Measurements from ENCODE around the gene CCDC63.

CCDC63 gene

GRCh38 chr12:110880651-110881050, 33.9 kb downstream of the CCDC63 start:
- no peak for DNase-seq (ENCODE audit: low read depth in 4 of 4, low spot score in 1 of 4)

GRCh38 chr12:110883251-110883650, 36.5 kb downstream of the CCDC63 start:
- no peak for DNase-seq (ENCODE audit: low read depth in 4 of 4, low spot score in 1 of 4)

- no peak for DNase-seq (ENCODE audit: low read depth in 4 of 4, low spot score in 1 of 4)
Observed at GRCh38 chr12:110885152-110885840, 38.5 kb downstream of the CCDC63 start.

GRCh38 chr12:110888256-110888991, 41.6 kb downstream of the CCDC63 start:
- DNase-seq (ENCODE audit: low read depth in 4 of 4, low spot score in 1 of 4): no peak

GRCh38 chr12:110889361-110889760, 42.6 kb downstream of the CCDC63 start:
- no peak for DNase-seq (ENCODE audit: low read depth in 4 of 4, low spot score in 1 of 4)

- no peak for DNase-seq (ENCODE audit: low read depth in 4 of 4, low spot score in 1 of 4)
Observed at GRCh38 chr12:110893956-110894355, 47.2 kb downstream of the CCDC63 start.

GRCh38 chr12:110896559-110896958, 49.8 kb downstream of the CCDC63 start:
- no peak for DNase-seq (ENCODE audit: low read depth in 4 of 4, low spot score in 1 of 4)

- no peak for DNase-seq (ENCODE audit: low read depth in 4 of 4, low spot score in 1 of 4)
Observed at GRCh38 chr12:110901401-110901800, 54.6 kb downstream of the CCDC63 start.

- no peak for DNase-seq (ENCODE audit: low read depth in 4 of 4, low spot score in 1 of 4)
Observed at GRCh38 chr12:110903511-110903910, 56.7 kb downstream of the CCDC63 start.

GRCh38 chr12:110906083-110906482, 59.3 kb downstream of the CCDC63 start:
- no peak for DNase-seq (ENCODE audit: low read depth in 4 of 4, low spot score in 1 of 4)

- no peak for DNase-seq (ENCODE audit: low read depth in 4 of 4, low spot score in 1 of 4)
Observed at GRCh38 chr12:110906516-110906915, 59.7 kb downstream of the CCDC63 start.

- DNase-seq (ENCODE audit: low read depth in 4 of 4, low spot score in 1 of 4): no peak
Observed at GRCh38 chr12:110906985-110907384, 60.2 kb downstream of the CCDC63 start.

GRCh38 chr12:110907583-110907982, 60.8 kb downstream of the CCDC63 start:
- no peak for DNase-seq (ENCODE audit: low read depth in 4 of 4, low spot score in 1 of 4)

- no peak for DNase-seq (ENCODE audit: low read depth in 4 of 4, low spot score in 1 of 4)
Observed at GRCh38 chr12:110908377-110909152, 61.8 kb downstream of the CCDC63 start.

- DNase-seq (ENCODE audit: low read depth in 4 of 4, low spot score in 1 of 4): no peak
Observed at GRCh38 chr12:110912263-110912662, 65.5 kb downstream of the CCDC63 start.

- DNase-seq (ENCODE audit: low read depth in 4 of 4, low spot score in 1 of 4): no peak
Observed at GRCh38 chr12:110913119-110914056, 66.6 kb downstream of the CCDC63 start.

- DNase-seq (ENCODE audit: low read depth in 4 of 4, low spot score in 1 of 4): no peak
Observed at GRCh38 chr12:110916295-110916875, 69.6 kb downstream of the CCDC63 start.

GRCh38 chr12:110917467-110917866, 70.7 kb downstream of the CCDC63 start:
- no peak for DNase-seq (ENCODE audit: low read depth in 4 of 4, low spot score in 1 of 4)

GRCh38 chr12:110917961-110918360, 71.2 kb downstream of the CCDC63 start:
- no peak for DNase-seq (ENCODE audit: low read depth in 4 of 4, low spot score in 1 of 4)

GRCh38 chr12:110919720-110920119, 72.9 kb downstream of the CCDC63 start:
- DNase-seq (ENCODE audit: low read depth in 4 of 4, low spot score in 1 of 4): no peak

All from stimulated activated CD4-positive, alpha-beta T cell treated with anti-CD3 and anti-CD28 coated beads, Interleukin-1b, Interleukin-23, amount 100 ng/mL, for 24 hours (primary cell).